ENCODE measurements around the gene CBL. TPM values are rescaled to one million over a fixed set of nuclear protein-coding genes. Genes with fewer than 3 reads are reported as not detected.

Gene CBL
- total and polyA plus RNA-seq, 9 donors, result 6.0 to 15.0 (median 11.4) TPM

GRCh38 chr11:119229288-119229672 is 23.1 kb downstream of the CBL start:
- Histone ChIP-seq H3K9me3 (replicated peaks; ENCODE audit: control insufficient read depth, low read depth, low read length) (no peaks in the 10 kb centered on the region), H3K4me3 (ENCODE audit: low read length) (no peak overlapping the region), H3K4me1 (ENCODE audit: control insufficient read depth, insufficient read depth, low read length) (no peaks in the 10 kb centered on the region), H3K27ac (ENCODE audit: low read length) (no peak overlapping the region), H3K36me3 (ENCODE audit: control insufficient read depth, insufficient read depth, low read length) (peaks cover 6% of the 10 kb centered on the region), H3K27me3 (ENCODE audit: control insufficient read depth, insufficient read depth, low read length) (no peaks in the 10 kb centered on the region)
- no CpG with 5 or more reads among the region's 3 CpGs for WGBS (ENCODE audit: insufficient coverage)
- no peak for DNase-seq

GRCh38 chr11:119229741-119230140 is 23.6 kb downstream of the CBL start:
- Histone ChIP-seq H3K4me3 (ENCODE audit: low read length) (no peak overlapping the region), H3K27me3 (ENCODE audit: control insufficient read depth, insufficient read depth, low read length) (no peaks in the 10 kb centered on the region), H3K9me3 (replicated peaks; ENCODE audit: control insufficient read depth, low read depth, low read length) (no peaks in the 10 kb centered on the region), H3K4me1 (ENCODE audit: control insufficient read depth, insufficient read depth, low read length) (no peaks in the 10 kb centered on the region), H3K36me3 (ENCODE audit: control insufficient read depth, insufficient read depth, low read length) (peaks cover 6% of the 10 kb centered on the region), H3K27ac (ENCODE audit: low read length) (no peak overlapping the region)
- WGBS (ENCODE audit: insufficient coverage), result no CpG with 5 or more reads among the region's 4 CpGs
- no peak for DNase-seq

DNA sequence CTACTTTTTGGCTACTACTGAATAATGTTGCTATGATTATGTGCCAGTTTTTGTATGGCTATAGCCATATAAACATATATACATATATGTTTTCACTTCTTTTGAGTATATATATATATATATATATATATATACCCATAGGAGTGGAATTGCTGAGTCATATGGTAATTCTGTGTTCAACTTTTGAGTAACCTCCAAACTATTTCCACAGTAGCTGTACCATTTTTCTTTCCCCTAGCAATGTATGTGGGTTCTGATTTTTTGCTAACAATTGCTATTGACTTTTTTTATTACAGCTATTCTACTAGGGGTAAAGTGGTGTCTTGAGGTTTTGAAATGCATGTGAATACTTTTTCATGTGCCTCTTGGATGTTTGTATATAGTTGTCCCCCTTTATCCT is 30.4 kb downstream of the CBL start:
- Histone ChIP-seq H3K36me3 (ENCODE audit: control insufficient read depth, insufficient read depth, low read length) (peaks cover 9% of the 10 kb centered on the region), H3K9me3 (replicated peaks; ENCODE audit: control insufficient read depth, low read depth, low read length) (no peaks in the 10 kb centered on the region), H3K27me3 (ENCODE audit: control insufficient read depth, insufficient read depth, low read length) (no peaks in the 10 kb centered on the region), H3K4me3 (ENCODE audit: low read length) (no peak overlapping the region), H3K4me1 (ENCODE audit: control insufficient read depth, insufficient read depth, low read length) (no peaks in the 10 kb centered on the region), H3K27ac (ENCODE audit: low read length) (no peak overlapping the region)
- no peak for DNase-seq

DNA sequence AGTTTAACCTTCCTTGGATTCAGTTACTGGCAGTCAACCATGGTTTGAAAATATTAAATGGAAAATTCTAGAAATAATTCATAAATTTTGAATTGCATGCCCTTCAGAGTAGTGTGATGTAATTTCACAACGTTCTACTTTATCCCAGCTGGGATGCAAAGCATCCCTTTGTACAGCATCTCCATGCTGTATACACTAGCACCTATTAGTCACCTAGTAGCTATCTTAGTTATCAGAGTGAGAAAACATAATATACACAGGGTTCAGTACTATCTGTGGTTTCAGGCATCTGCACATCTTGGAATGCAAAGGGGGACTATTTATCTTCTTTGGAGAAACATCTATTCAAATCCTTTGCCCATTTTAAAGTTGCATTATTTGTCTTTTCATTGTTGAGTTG is 30.8 kb downstream of the CBL start:
- Histone ChIP-seq H3K9me3 (replicated peaks; ENCODE audit: control insufficient read depth, low read depth, low read length) (no peaks in the 10 kb centered on the region), H3K4me3 (ENCODE audit: low read length) (no peak overlapping the region), H3K4me1 (ENCODE audit: control insufficient read depth, insufficient read depth, low read length) (no peaks in the 10 kb centered on the region), H3K36me3 (ENCODE audit: control insufficient read depth, insufficient read depth, low read length) (peaks cover 9% of the 10 kb centered on the region), H3K27me3 (ENCODE audit: control insufficient read depth, insufficient read depth, low read length) (no peaks in the 10 kb centered on the region), H3K27ac (ENCODE audit: low read length) (no peak overlapping the region)
- no peak for DNase-seq
- WGBS (ENCODE audit: insufficient coverage), result no CpG with 5 or more reads among the region's 1 CpG

GRCh38 chr11:119237515-119237914 is 31.4 kb downstream of the CBL start:
- Histone ChIP-seq H3K27me3 (ENCODE audit: control insufficient read depth, insufficient read depth, low read length) (no peaks in the 10 kb centered on the region), H3K4me1 (ENCODE audit: control insufficient read depth, insufficient read depth, low read length) (no peaks in the 10 kb centered on the region), H3K36me3 (ENCODE audit: control insufficient read depth, insufficient read depth, low read length) (peaks cover 9% of the 10 kb centered on the region), H3K27ac (ENCODE audit: low read length) (no peak overlapping the region), H3K4me3 (ENCODE audit: low read length) (no peak overlapping the region), H3K9me3 (replicated peaks; ENCODE audit: control insufficient read depth, low read depth, low read length) (no peaks in the 10 kb centered on the region)
- no peak for DNase-seq

DNA sequence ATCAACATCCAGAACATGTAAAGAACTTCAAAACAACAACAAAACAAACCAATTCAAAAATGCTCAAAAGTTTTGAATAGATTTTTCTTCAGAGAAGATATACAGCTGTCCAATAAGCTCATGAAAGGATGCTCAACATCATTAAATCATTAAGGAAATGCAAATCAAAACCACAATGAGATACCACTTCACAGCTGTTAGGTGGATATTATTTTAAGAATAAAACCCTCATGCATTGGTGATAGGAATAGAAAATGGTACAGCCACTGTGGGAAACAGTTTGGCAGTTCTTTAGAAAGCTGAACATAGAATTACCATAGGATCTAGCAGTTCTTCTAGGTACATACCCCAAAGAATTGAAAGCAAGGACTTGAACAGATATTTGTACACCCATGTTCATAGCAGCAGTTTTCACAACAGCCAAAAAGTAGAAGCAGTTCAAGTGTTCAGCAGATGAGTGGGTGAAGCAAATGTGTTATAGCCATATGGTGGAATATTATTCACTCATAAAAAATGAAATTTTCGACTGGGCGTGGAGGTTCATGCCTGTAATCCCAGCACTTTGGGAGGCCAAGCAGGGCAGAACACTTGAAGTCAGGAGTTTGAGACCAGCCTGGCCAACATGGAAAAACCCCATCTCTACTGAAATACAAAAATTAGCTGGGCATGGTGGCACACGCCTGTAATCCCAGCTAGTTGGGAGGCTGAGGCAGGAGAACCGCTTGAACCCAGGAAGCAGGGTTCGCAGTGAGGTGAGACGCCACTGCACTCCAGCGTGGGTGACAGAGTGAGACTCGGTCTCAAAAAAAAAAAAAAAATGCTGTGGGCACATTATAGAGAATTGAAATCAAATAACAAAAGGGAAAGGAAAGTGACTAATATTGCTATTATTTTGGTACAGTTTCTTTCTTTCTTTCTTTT is 42.9 kb downstream of the CBL start:
- no peaks in the 10 kb centered on the region for H3K36me3 ChIP-seq (ENCODE audit: control insufficient read depth, insufficient read depth, low read length)
- H3K9me3 ChIP-seq (replicated peaks; ENCODE audit: control insufficient read depth, low read depth, low read length), result no peaks in the 10 kb centered on the region
- DNase-seq, result no peak
- H3K27ac ChIP-seq (ENCODE audit: low read length), result no peak overlapping the region
- no peaks in the 10 kb centered on the region for H3K27me3 ChIP-seq (ENCODE audit: control insufficient read depth, insufficient read depth, low read length)
- 100% methylated on average over 3 of the region's 8 CpGs for WGBS (ENCODE audit: insufficient coverage)
- H3K4me1 ChIP-seq (ENCODE audit: control insufficient read depth, insufficient read depth, low read length), result no peaks in the 10 kb centered on the region
- no peak overlapping the region for H3K4me3 ChIP-seq (ENCODE audit: low read length)

DNA sequence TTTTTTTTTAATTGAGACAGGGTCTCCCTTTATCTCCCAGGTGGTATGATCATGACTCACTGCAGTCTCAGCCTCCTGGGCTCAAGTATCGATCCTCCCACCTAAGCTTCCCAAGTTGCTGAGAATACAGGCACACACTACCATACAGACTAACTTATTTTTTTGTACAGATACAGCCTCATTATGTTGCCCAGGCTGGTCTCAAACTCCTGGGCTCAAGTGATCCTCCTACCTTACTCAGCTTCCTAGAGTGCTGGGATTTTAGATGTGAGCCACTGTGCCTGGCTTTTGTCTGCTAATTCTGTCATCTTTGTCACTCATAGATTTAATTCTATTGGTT is 43.5 kb downstream of the CBL start:
- WGBS (ENCODE audit: insufficient coverage), result 91% methylated on average over 1 of the region's 1 CpG
- H3K27me3 ChIP-seq (ENCODE audit: control insufficient read depth, insufficient read depth, low read length), result no peaks in the 10 kb centered on the region
- DNase-seq, result no peak
- no peaks in the 10 kb centered on the region for H3K36me3 ChIP-seq (ENCODE audit: control insufficient read depth, insufficient read depth, low read length)
- H3K27ac ChIP-seq (ENCODE audit: low read length), result no peak overlapping the region
- H3K9me3 ChIP-seq (replicated peaks; ENCODE audit: control insufficient read depth, low read depth, low read length), result no peaks in the 10 kb centered on the region
- H3K4me1 ChIP-seq (ENCODE audit: control insufficient read depth, insufficient read depth, low read length), result no peaks in the 10 kb centered on the region
- no peak overlapping the region for H3K4me3 ChIP-seq (ENCODE audit: low read length)

- Histone ChIP-seq H3K27ac (ENCODE audit: low read length) (no peak overlapping the region), H3K9me3 (replicated peaks; ENCODE audit: control insufficient read depth, low read depth, low read length) (no peaks in the 10 kb centered on the region), H3K36me3 (ENCODE audit: control insufficient read depth, insufficient read depth, low read length) (peaks cover 5% of the 10 kb centered on the region), H3K4me3 (ENCODE audit: low read length) (no peak overlapping the region), H3K4me1 (ENCODE audit: control insufficient read depth, insufficient read depth, low read length) (no peaks in the 10 kb centered on the region), H3K27me3 (ENCODE audit: control insufficient read depth, insufficient read depth, low read length) (no peaks in the 10 kb centered on the region)
- no CpG with 5 or more reads among the region's 3 CpGs for WGBS (ENCODE audit: insufficient coverage)
- no peak for DNase-seq
Observed at GRCh38 chr11:119251114-119251513, 45.0 kb downstream of the CBL start.

DNA sequence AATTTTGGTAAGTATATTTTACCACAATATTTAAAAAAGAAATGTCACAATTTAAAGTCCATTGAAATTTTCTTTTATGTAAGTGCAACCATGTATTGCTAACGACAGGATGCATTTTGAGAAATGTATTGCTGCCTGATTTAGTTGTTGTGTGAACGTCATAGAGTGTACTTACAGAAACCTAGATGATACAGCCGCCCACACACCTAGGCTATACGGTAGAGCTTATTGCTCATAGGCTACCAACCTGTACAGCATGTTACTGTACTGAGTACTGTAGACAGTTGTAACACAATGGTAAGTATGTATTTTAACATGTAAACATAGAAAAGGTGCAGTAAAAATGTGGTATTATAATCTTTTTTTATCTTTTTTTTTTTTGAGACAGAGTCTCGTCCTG is 48.1 kb downstream of the CBL start:
- WGBS (ENCODE audit: insufficient coverage), result 92% methylated on average over 2 of the region's 5 CpGs

GRCh38 chr11:119258180-119258579 is 52.0 kb downstream of the CBL start:
- DNase-seq, result no peak
- no peaks in the 10 kb centered on the region for H3K27me3 ChIP-seq (ENCODE audit: control insufficient read depth, insufficient read depth, low read length)
- peaks cover 3% of the 10 kb centered on the region for H3K4me1 ChIP-seq (ENCODE audit: control insufficient read depth, insufficient read depth, low read length)
- H3K27ac ChIP-seq (ENCODE audit: low read length), result no peak overlapping the region
- peaks cover 5% of the 10 kb centered on the region for H3K36me3 ChIP-seq (ENCODE audit: control insufficient read depth, insufficient read depth, low read length)
- WGBS (ENCODE audit: insufficient coverage), result no CpG with 5 or more reads among the region's 5 CpGs
- H3K4me3 ChIP-seq (ENCODE audit: low read length), result no peak overlapping the region
- H3K9me3 ChIP-seq (replicated peaks; ENCODE audit: control insufficient read depth, low read depth, low read length), result no peaks in the 10 kb centered on the region

More for the DNA sequence above, 48.1 kb downstream of the CBL start:
- Histone ChIP-seq H3K36me3 (ENCODE audit: control insufficient read depth, insufficient read depth, low read length) (peaks cover 5% of the 10 kb centered on the region), H3K27me3 (ENCODE audit: control insufficient read depth, insufficient read depth, low read length) (no peaks in the 10 kb centered on the region), H3K4me1 (ENCODE audit: control insufficient read depth, insufficient read depth, low read length) (no peaks in the 10 kb centered on the region), H3K27ac (ENCODE audit: low read length) (no peak overlapping the region), H3K4me3 (ENCODE audit: low read length) (no peak overlapping the region), H3K9me3 (replicated peaks; ENCODE audit: control insufficient read depth, low read depth, low read length) (no peaks in the 10 kb centered on the region)
- DNase-seq, result no peak

- WGBS (ENCODE audit: insufficient coverage), result no CpG with 5 or more reads among the region's 3 CpGs
- DNase-seq, result no peak
- H3K4me1 ChIP-seq (ENCODE audit: control insufficient read depth, insufficient read depth, low read length), result peaks cover 3% of the 10 kb centered on the region
- peaks cover 5% of the 10 kb centered on the region for H3K36me3 ChIP-seq (ENCODE audit: control insufficient read depth, insufficient read depth, low read length)
- no peak overlapping the region for H3K27ac ChIP-seq (ENCODE audit: low read length)
- no peak overlapping the region for H3K4me3 ChIP-seq (ENCODE audit: low read length)
- no peaks in the 10 kb centered on the region for H3K9me3 ChIP-seq (replicated peaks; ENCODE audit: control insufficient read depth, low read depth, low read length)
- H3K27me3 ChIP-seq (ENCODE audit: control insufficient read depth, insufficient read depth, low read length), result no peaks in the 10 kb centered on the region
Observed at GRCh38 chr11:119258983-119259382, 52.8 kb downstream of the CBL start.
